ENCODE data around the gene FRK. TPM values are rescaled to one million over a fixed set of nuclear protein-coding genes. Genes with fewer than 3 reads are reported as not detected.

The FRK gene
- total RNA-seq, 1 donor from 2014 or later = 1.1 TPM

DNA sequence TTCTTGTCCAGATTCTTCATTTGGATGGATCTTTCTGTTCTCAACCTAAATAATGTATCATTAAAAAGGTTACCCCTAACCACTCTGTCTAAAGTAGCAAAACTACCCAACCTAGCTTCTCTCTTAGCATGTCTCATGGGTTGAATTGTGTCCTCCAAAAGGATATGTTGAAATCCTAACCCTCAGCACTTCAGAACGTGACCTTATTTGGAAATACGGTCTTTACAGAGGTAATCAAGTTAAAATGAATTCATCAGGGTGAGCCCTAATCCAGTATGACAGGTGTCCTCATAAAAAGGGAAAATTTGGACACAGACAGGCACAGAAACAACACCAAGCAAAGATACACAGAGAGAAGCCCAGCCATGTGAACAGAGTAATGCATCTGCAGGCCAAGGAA lies 6.1 kb upstream of the FRK start:
- Mint-ChIP-seq H3K4me1 (ENCODE audit: low read depth) (peaks cover 23% of the 10 kb centered on the region), H3K4me3 (ENCODE audit: unreplicated experiment) (no peak overlapping the region), H3K9me3 (ENCODE audit: low read depth) (no peaks in the 10 kb centered on the region), H3K27ac (ENCODE audit: unreplicated experiment) (no peak overlapping the region), H3K27me3 (ENCODE audit: low read depth) (no peaks in the 10 kb centered on the region), H3K36me3 (ENCODE audit: low read depth) (no peaks in the 10 kb centered on the region)
- TF ChIP-seq, protein P1, sequence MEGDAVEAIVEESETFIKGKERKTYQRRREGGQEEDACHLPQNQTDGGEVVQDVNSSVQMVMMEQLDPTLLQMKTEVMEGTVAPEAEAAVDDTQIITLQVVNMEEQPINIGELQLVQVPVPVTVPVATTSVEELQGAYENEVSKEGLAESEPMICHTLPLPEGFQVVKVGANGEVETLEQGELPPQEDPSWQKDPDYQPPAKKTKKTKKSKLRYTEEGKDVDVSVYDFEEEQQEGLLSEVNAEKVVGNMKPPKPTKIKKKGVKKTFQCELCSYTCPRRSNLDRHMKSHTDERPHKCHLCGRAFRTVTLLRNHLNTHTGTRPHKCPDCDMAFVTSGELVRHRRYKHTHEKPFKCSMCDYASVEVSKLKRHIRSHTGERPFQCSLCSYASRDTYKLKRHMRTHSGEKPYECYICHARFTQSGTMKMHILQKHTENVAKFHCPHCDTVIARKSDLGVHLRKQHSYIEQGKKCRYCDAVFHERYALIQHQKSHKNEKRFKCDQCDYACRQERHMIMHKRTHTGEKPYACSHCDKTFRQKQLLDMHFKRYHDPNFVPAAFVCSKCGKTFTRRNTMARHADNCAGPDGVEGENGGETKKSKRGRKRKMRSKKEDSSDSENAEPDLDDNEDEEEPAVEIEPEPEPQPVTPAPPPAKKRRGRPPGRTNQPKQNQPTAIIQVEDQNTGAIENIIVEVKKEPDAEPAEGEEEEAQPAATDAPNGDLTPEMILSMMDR (IDR thresholded peaks at IDR 0.05) = no peak
- DNase-seq (ENCODE audit: low spot score) = no peak

DNA sequence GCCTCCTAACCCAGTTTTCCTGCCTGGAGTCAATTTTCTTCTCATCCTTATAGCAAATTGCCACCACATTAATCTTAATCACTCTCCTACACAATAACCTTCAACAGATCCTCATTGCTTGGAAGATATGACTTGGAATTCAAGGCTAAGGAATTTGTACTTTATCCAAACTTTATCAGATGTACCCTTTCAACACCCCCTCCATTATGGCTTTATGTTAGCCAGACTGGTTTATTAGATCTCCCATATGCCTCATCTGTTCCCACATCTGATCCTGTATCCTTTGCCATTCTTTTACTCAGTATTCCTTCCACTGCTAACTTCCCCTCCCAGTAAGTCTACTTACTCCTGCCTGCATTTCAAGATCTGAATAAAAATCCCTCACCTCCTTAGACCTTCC lies 4.0 kb upstream of the FRK start:
- Mint-ChIP-seq H3K4me1 (ENCODE audit: low read depth) (peaks cover 24% of the 10 kb centered on the region), H3K9me3 (ENCODE audit: low read depth) (no peaks in the 10 kb centered on the region), H3K27ac (ENCODE audit: unreplicated experiment) (no peak overlapping the region), H3K36me3 (ENCODE audit: low read depth) (no peaks in the 10 kb centered on the region), H3K4me3 (ENCODE audit: unreplicated experiment) (no peak overlapping the region), H3K27me3 (ENCODE audit: low read depth) (no peaks in the 10 kb centered on the region)
- TF ChIP-seq, protein P1 (IDR thresholded peaks at IDR 0.05) = no peak
- DNase-seq (ENCODE audit: low spot score) = no peak

DNA sequence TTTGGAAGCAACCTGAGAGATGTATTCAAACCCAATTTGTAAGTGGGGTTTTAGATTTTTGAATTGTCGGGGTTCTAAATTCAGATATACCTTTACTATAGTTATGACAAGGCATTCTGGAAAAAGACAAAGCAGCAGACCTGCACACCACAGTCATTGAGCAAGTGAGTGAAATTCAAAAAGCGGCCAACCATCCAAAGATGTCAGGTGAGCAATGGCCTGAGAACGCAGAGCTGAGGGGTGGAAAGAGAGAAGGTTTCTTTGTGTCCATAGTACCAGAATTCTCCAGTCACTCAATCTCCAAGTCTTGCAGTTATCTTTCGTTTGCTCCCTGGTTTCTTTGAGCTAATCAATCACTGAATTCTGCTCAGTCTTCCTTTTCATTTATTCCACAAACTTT lies 1.8 kb upstream of the FRK start:
- Mint-ChIP-seq H3K4me3 (ENCODE audit: unreplicated experiment) (no peak overlapping the region), H3K9me3 (ENCODE audit: low read depth) (no peaks in the 10 kb centered on the region), H3K27me3 (ENCODE audit: low read depth) (no peaks in the 10 kb centered on the region)

DNA sequence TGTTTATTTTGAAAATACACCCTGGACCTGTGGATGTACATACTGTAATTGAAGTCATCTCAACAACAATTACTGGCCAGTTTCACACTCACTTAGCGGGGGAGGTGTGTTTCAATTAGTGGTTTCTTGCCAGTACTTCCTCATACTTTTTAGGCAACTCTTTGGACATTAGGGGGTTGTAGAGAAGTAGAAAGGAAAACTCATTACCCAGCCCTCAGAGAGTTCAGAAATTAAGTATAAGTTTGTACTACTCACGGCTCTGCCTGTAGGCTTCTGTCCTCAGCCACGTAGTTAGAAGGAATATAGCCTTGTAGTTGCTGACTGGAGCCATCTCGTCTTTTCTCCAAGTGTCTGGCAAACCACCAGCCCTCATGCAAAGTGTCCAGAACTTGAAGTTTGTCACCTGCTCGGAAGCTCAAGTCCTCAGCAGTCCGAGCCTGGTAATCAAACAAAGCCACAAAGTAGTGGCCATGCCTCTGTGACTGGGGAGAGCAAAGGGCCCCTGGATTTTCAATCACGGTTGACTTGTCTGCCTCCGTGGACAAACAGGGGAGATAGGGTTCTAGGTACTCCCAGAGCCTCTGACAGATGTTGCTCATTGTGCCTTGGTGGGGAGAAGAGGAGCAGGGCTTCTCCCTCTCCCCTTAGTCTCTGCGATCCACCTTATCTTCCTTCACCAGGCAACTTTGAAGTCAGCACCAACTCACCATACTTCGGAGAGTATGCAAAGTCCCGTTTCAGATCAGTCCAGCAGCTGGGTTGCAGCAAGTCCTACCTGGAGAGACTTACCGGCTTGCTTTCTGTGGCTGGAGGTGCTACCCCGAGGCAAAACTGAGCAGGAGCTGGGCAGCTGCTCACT lies 749 bp downstream of the FRK start:
- no peaks in the 10 kb centered on the region for H3K9me3 Mint-ChIP-seq (ENCODE audit: low read depth)
- H3K4me1 Mint-ChIP-seq (ENCODE audit: low read depth) = peaks cover 23% of the 10 kb centered on the region
- H3K27me3 Mint-ChIP-seq (ENCODE audit: low read depth) = no peaks in the 10 kb centered on the region
- TF ChIP-seq, protein P1 (IDR thresholded peaks at IDR 0.05) = no peak
- no peaks in the 10 kb centered on the region for H3K36me3 Mint-ChIP-seq (ENCODE audit: low read depth)
- DNase-seq (ENCODE audit: low spot score) = no peak
- peak overlapping the region; percentile 92 for H3K27ac Mint-ChIP-seq (ENCODE audit: unreplicated experiment)
- H3K4me3 Mint-ChIP-seq (ENCODE audit: unreplicated experiment) = peak overlapping the region; percentile 58

More for the DNA sequence above, 1.8 kb upstream of the FRK start:
- no peak overlapping the region for H3K27ac Mint-ChIP-seq (ENCODE audit: unreplicated experiment)
- TF ChIP-seq, protein P1 (IDR thresholded peaks at IDR 0.05) = no peak
- peaks cover 23% of the 10 kb centered on the region for H3K4me1 Mint-ChIP-seq (ENCODE audit: low read depth)
- no peak for DNase-seq (ENCODE audit: low spot score)
- no peaks in the 10 kb centered on the region for H3K36me3 Mint-ChIP-seq (ENCODE audit: low read depth)

DNA sequence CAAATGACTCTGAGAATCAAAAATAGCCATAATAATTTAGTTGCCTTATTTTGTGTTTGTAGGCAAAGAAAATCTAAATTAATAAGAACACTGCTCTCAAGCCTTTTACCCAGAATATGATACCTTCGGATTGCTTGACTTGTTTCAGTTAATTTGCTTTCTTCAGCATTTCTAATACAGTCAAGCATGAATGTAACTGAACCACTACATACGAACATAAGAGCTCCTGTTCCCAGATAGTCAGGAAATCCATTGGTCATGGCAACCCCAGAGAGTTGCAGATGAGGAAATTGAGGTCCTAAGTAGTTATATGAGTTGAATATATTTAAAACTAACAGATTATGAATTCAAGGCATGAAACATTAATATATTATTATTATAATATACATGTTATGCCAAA lies 2.9 kb downstream of the FRK start:
- no peaks in the 10 kb centered on the region for H3K27me3 Mint-ChIP-seq (ENCODE audit: low read depth)
- no peaks in the 10 kb centered on the region for H3K9me3 Mint-ChIP-seq (ENCODE audit: low read depth)
- no peak overlapping the region for H3K4me3 Mint-ChIP-seq (ENCODE audit: unreplicated experiment)
- DNase-seq (ENCODE audit: low spot score) = no peak
- H3K4me1 Mint-ChIP-seq (ENCODE audit: low read depth) = peaks cover 23% of the 10 kb centered on the region
- no peak overlapping the region for H3K27ac Mint-ChIP-seq (ENCODE audit: unreplicated experiment)
- TF ChIP-seq, protein P1 (IDR thresholded peaks at IDR 0.05) = no peak
- H3K36me3 Mint-ChIP-seq (ENCODE audit: low read depth) = no peaks in the 10 kb centered on the region
